Kidney (tissue), 14 donors: ENCODE measurements around the gene BICD2. TPM values are rescaled to one million over a fixed set of nuclear protein-coding genes. Genes with fewer than 3 reads are reported as not detected.

Source experiments
- DNase-seq, 5 donors: peaks; one replicate each; pipeline ENCODE4 v3.0.0-alpha.2; 2013 to 2020
- FAIRE-seq: peaks from 2 replicates; lab custom pipeline; 2012; peaks lifted over from hg19 to GRCh38; lab: Jason Lieb, UNC
- H3K27ac ChIP-seq, 2 donors: one replicate each; pipeline ENCODE4 v1.7.0; 2013; ENCODE audit warnings: low read depth in 2 of 2, low read length in 2 of 2, inconsistent platforms in 1 of 2
- H3K27me3 ChIP-seq: one replicate; pipeline ENCODE4 v1.7.1; 2013; ENCODE audit warnings: low read length, inconsistent platforms; ENCODE audit not compliant: control insufficient read depth, insufficient read depth
- H3K36me3 ChIP-seq, 3 donors: one replicate each; pipeline versions ENCODE4 v1.7.0 to v1.7.1; 2013; ENCODE audit warnings: low read length in 3 of 3, control low read depth in 1 of 3, inconsistent platforms in 1 of 3; ENCODE audit not compliant: insufficient read depth in 3 of 3, control insufficient read depth in 2 of 3
- H3K4me1 ChIP-seq, 3 donors: one replicate each; pipeline versions ENCODE4 v1.7.0 to v1.7.1; 2013; ENCODE audit warnings: low read length in 3 of 3, inconsistent platforms in 1 of 3, low read depth in 1 of 3; ENCODE audit not compliant: control insufficient read depth in 2 of 3, insufficient read depth in 2 of 3
- H3K4me3 ChIP-seq, 3 donors: one replicate each; pipeline versions ENCODE4 v1.7.0 to v1.8.1; 2013; ENCODE audit warnings: low read length in 3 of 3, control low read depth in 1 of 3, inconsistent platforms in 1 of 3
- H3K9ac ChIP-seq, 3 donors: one replicate each; pipeline versions ENCODE4 v1.7.0 to v1.7.1; 2013; ENCODE audit warnings: low read length in 3 of 3, control low read depth in 1 of 3, inconsistent platforms in 1 of 3
- H3K9me3 ChIP-seq, 3 donors: one replicate each; pipeline versions ENCODE4 v1.7.0 to v1.7.1; 2013; ENCODE audit warnings: low read length in 3 of 3, control low read depth in 1 of 3, inconsistent platforms in 1 of 3; ENCODE audit not compliant: control insufficient read depth in 2 of 3, insufficient read depth in 1 of 3
- CTCF ChIP-seq: IDR thresholded peaks from 3 replicates; pipeline ENCODE4 v1.5.1; 2012; ENCODE audit warnings: mild to moderate bottlenecking, moderate library complexity, borderline replicate concordance; ENCODE audit not compliant: insufficient read depth; ENCODE audit errors: extremely low read depth
- intact Hi-C: fragments of 100-400 bp; cut with DNase I; formaldehyde crosslinking; loops from one replicate; pipeline ENCODE4 v1.11.1; 2022
- polyA plus RNA-seq: library from polyadenylated mRNA; stranded (reverse); fragments of 350-450 nt; fragmentation: Illumina TruSeq; extraction: RNeasy Lipid Tissue Mini Kit (QIAGEN cat#74804); gene quantifications from one replicate; pipeline ENCODE4 v1.2.3, GENCODE V29; 2014; ENCODE audit warnings: low read depth, low replicate concordance; ENCODE audit not compliant: insufficient read depth
- total RNA-seq: library from RNA; stranded (reverse); fragmentation: NEBNext Ultra II Directional; extraction: Animal tissue kit (Norgen Biotek cat#: 25700); gene quantifications from one replicate; pipeline ENCODE4 v1.2.1, GENCODE V29; 2021
- donor health status: control.
- donor health status: control.
- donor health status: control.
- donor health status: control.
- donor health status: control.
- donor health status: DM: yes; HTN: yes; CAD: no.
- donor health status: Normal renal cell carcinoma (clear cell type).

Gene BICD2
- total and polyA plus RNA-seq, 2 donors from 2014 or later, result 10.0 to 25.2 TPM

- TF ChIP-seq CTCF, result no peak
- FAIRE-seq (no peak), DNase-seq (no peak)
- H3K4me1 ChIP-seq, result peaks cover 0 to 23% (median 15%) of the 10 kb centered on the region in 3 donors
- H3K4me3 ChIP-seq, result no peak overlapping the region
- H3K9me3 ChIP-seq, result no peaks in the 10 kb centered on the region
- H3K27me3 ChIP-seq, result no peaks in the 10 kb centered on the region
- no peak overlapping the region for H3K9ac ChIP-seq
- H3K36me3 ChIP-seq, result no peaks in the 10 kb centered on the region
- intact Hi-C loops, result no loop called here
- H3K27ac ChIP-seq, result no peak overlapping the region
Observed at GRCh38 chr9:92737611-92738299, 26.9 kb downstream of the BICD2 start.

GRCh38 chr9:92737216-92737606 lies 27.4 kb downstream of the BICD2 start:
- Histone ChIP-seq H3K4me3 (no peak overlapping the region), H3K27ac (no peak overlapping the region), H3K9me3 (no peaks in the 10 kb centered on the region), H3K27me3 (no peaks in the 10 kb centered on the region), H3K36me3 (no peaks in the 10 kb centered on the region), H3K9ac (no peak overlapping the region), H3K4me1 (peaks cover 0 to 23% (median 15%) of the 10 kb centered on the region in 3 donors)
- intact Hi-C loops, result no loop called here
- no peak for TF ChIP-seq CTCF
- FAIRE-seq (no peak), DNase-seq (no peak)

GRCh38 chr9:92736563-92737215 lies 27.9 kb downstream of the BICD2 start:
- Histone ChIP-seq H3K9ac (no peak overlapping the region), H3K9me3 (no peaks in the 10 kb centered on the region), H3K36me3 (no peaks in the 10 kb centered on the region), H3K27ac (no peak overlapping the region), H3K4me3 (no peak overlapping the region), H3K4me1 (peaks cover 0 to 23% (median 15%) of the 10 kb centered on the region in 3 donors), H3K27me3 (no peaks in the 10 kb centered on the region)
- no peak for TF ChIP-seq CTCF
- intact Hi-C loops, result no loop called here
- DNase-seq (no peak), FAIRE-seq (no peak)
